Liver (tissue), 9 donors: Measurements from ENCODE around the gene SLC9A6. TPM values are rescaled to one million over a fixed set of nuclear protein-coding genes. Genes with fewer than 3 reads are reported as not detected.

Source experiments
- DNase-seq: peaks from one replicate; pipeline ENCODE4 v3.0.0-alpha.2; 2017; ENCODE audit warnings: low spot score
- H3K27ac ChIP-seq, 2 donors: one replicate each; pipeline ENCODE4 v1.7.0; 2013; ENCODE audit warnings: inconsistent platforms in 2 of 2, low read length in 2 of 2, control low read depth in 1 of 2, low read depth in 1 of 2, mild to moderate bottlenecking in 1 of 2
- H3K27me3 ChIP-seq, 4 donors: one replicate each; pipeline versions ENCODE4 v1.6.1 to v1.7.0; 2013; ENCODE audit warnings: low read length in 3 of 4, inconsistent platforms in 1 of 4, mild to moderate bottlenecking in 1 of 4, moderate library complexity in 1 of 4; ENCODE audit not compliant: control insufficient read depth in 4 of 4, insufficient read depth in 4 of 4
- H3K36me3 ChIP-seq, 4 donors: one replicate each; pipeline versions ENCODE4 v1.6.1 to v1.7.0; 2013; ENCODE audit warnings: low read length in 3 of 4, mild to moderate bottlenecking in 3 of 4, low read depth in 1 of 4, moderate library complexity in 1 of 4; ENCODE audit not compliant: control insufficient read depth in 4 of 4, insufficient read depth in 3 of 4
- H3K4me1 ChIP-seq, 4 donors: one replicate each; pipeline versions ENCODE4 v1.6.1 to v1.7.0; 2013; ENCODE audit warnings: low read length in 3 of 4, mild to moderate bottlenecking in 3 of 4, moderate library complexity in 1 of 4; ENCODE audit not compliant: control insufficient read depth in 4 of 4, insufficient read depth in 4 of 4
- H3K4me3 ChIP-seq, 3 donors: one replicate each; pipeline versions ENCODE4 v1.6.1 to v1.7.0; 2013; ENCODE audit warnings: low read length in 3 of 3, control low read depth in 1 of 3, low read depth in 1 of 3, mild to moderate bottlenecking in 1 of 3
- H3K9ac ChIP-seq, 2 donors: one replicate each; pipeline ENCODE4 v1.7.0; 2013; ENCODE audit warnings: low read length in 2 of 2, mild to moderate bottlenecking in 2 of 2, moderate library complexity in 2 of 2, control low read depth in 1 of 2, low read depth in 1 of 2
- H3K9me3 ChIP-seq, 4 donors: one replicate each; pipeline versions ENCODE4 v1.6.1 to v1.7.0; 2013; ENCODE audit warnings: low read length in 3 of 4; ENCODE audit not compliant: control insufficient read depth in 4 of 4
- CTCF ChIP-seq: fragments of 150-350 bp; IDR thresholded peaks from 2 replicates; pipeline ENCODE4 v1.5.1; 2017; ENCODE audit warnings: improper control_type of control experiment, low read depth, low read length; ENCODE audit not compliant: missing input control
- EGR1 ChIP-seq, 2 donors: IDR thresholded peaks; 2 replicates each; pipeline ENCODE4 v1.6.1; 2016 to 2018; ENCODE audit warnings: antibody characterized with exemption in 2 of 2, low read depth in 2 of 2
- FOXA1 ChIP-seq: IDR thresholded peaks from 2 replicates; pipeline ENCODE4 v1.6.1; 2016; ENCODE audit warnings: antibody characterized with exemption
- FOXA2 ChIP-seq: IDR thresholded peaks from 2 replicates; pipeline ENCODE4 v1.6.1; 2016; ENCODE audit warnings: antibody characterized with exemption
- GABPA ChIP-seq, 2 donors: IDR thresholded peaks in 1 of 2; conservative IDR thresholded peaks in 1 of 2; 2 replicates each; pipeline ENCODE4 v1.6.1; 2016; ENCODE audit warnings: antibody characterized with exemption in 2 of 2, mild to moderate bottlenecking in 1 of 2, moderate library complexity in 1 of 2
- HNF4A ChIP-seq, 2 donors: conservative IDR thresholded peaks; 2 replicates each; pipeline ENCODE4 v1.6.1; 2016; ENCODE audit warnings: antibody characterized with exemption in 2 of 2, mild to moderate bottlenecking in 2 of 2
- HNF4G ChIP-seq: IDR thresholded peaks from 2 replicates; pipeline ENCODE4 v1.6.1; 2016; ENCODE audit warnings: antibody characterized with exemption
- JUND ChIP-seq, 2 donors: IDR thresholded peaks; 2 replicates each; pipeline ENCODE4 v1.6.1; 2016; ENCODE audit warnings: antibody characterized with exemption in 2 of 2
- MAX ChIP-seq: IDR thresholded peaks from 2 replicates; pipeline ENCODE4 v1.6.1; 2016; ENCODE audit warnings: antibody characterized with exemption
- NR2F2 ChIP-seq: IDR thresholded peaks from 2 replicates; pipeline ENCODE4 v1.6.1; 2016; ENCODE audit warnings: antibody characterized with exemption
- RAD21 ChIP-seq, 2 donors: IDR thresholded peaks; 2 replicates each; pipeline ENCODE4 v1.6.1; 2016; ENCODE audit warnings: antibody characterized with exemption in 2 of 2, mild to moderate bottlenecking in 2 of 2
- REST ChIP-seq: IDR thresholded peaks from 2 replicates; pipeline ENCODE4 v1.6.1; 2016; ENCODE audit warnings: antibody characterized with exemption, mild to moderate bottlenecking
- RXRA ChIP-seq, 2 donors: IDR thresholded peaks; 2 replicates each; pipeline ENCODE4 v1.6.1; 2017 to 2018; ENCODE audit warnings: antibody characterized with exemption in 2 of 2, mild to moderate bottlenecking in 1 of 2
- SP1 ChIP-seq: IDR thresholded peaks from 2 replicates; pipeline ENCODE4 v1.6.1; 2018; ENCODE audit warnings: antibody characterized with exemption, mild to moderate bottlenecking
- TAF1 ChIP-seq: conservative IDR thresholded peaks from 2 replicates; pipeline ENCODE4 v1.6.1; 2016; ENCODE audit warnings: antibody characterized with exemption, mild to moderate bottlenecking
- YY1 ChIP-seq: IDR thresholded peaks from 2 replicates; pipeline ENCODE4 v1.6.1; 2016; ENCODE audit warnings: antibody characterized with exemption, mild to moderate bottlenecking
- WGBS: extraction: QIAGEN DNeasy Blood & Tissue Kit; methylation state at CpG from one replicate; pipeline ENCODE4 v1.1.7; 2013; 5-methylcytosine and 5-hydroxymethylcytosine counted together
- polyA plus RNA-seq, 2 donors: library from polyadenylated mRNA; stranded (reverse) in 1 of 2; unstranded in 1 of 2; fragments of 200-250 nt in 1 of 2; fragments of >200 nt in 1 of 2; fragmentation: Nextera tagmentation in 1 of 2; extraction: Ambion mirVana in 1 of 2; gene quantifications; one replicate each; pipeline versions ENCODE4 v1.2.1 to v1.2.3, GENCODE V29; 2013 to 2015
- total RNA-seq, 2 donors: library from RNA; depleted of rRNA; stranded (reverse); fragments of >200 nt; gene quantifications; one replicate each; pipeline ENCODE4 v1.2.3, GENCODE V29; 2014
- TF ChIP-seq, protein P1 (sequence below): IDR thresholded peaks from 2 replicates; pipeline ENCODE4 v1.6.1; 2016; ENCODE audit warnings: antibody characterized with exemption
- TF ChIP-seq, protein P2 (sequence below): IDR thresholded peaks from 2 replicates; pipeline ENCODE4 v1.6.1; 2016; ENCODE audit warnings: antibody characterized with exemption
- donor health status: healthy.
- donor health status: healthy.
- donor health status: healthy.
- donor health status: healthy.
- donor health status: healthy.

Gene SLC9A6
- total and polyA plus RNA-seq, 4 donors: 2.1 to 8.8 (median 5.6) TPM

DNA sequence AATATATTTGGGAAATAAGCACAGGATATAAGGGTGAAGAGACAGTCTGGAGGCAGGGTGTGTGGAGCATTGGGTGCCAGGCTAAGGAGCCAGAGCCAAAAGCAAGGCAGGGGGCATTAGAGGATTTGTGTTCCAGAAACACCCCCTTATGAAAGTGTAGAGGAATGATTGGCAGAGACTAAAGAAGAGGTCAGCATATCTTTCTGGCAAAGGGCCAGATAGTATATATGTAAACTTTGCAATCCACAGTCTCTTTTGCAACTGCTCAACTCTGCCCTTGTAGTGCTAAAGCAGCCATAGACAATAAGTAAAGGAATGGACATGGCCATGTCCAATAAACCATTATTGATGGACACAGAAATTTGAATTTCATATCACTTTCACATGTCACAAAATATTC, 3.6 kb upstream of the SLC9A6 start:
- TF ChIP-seq GABPA (IDR thresholded peaks at IDR 0.05 in 1 of 2, conservative IDR thresholded peaks at IDR 0.05 in 1 of 2) (no peak), NR2F2 (no peak), FOXA1 (no peak), MAX (no peak), TAF1 (no peak), RAD21 (IDR thresholded peaks at IDR 0.05) (no peak), YY1 (no peak), JUND (IDR thresholded peaks at IDR 0.05) (no peak), HNF4G (no peak), HNF4A (conservative IDR thresholded peaks at IDR 0.05) (no peak), CTCF (no peak), FOXA2 (no peak), EGR1 (IDR thresholded peaks at IDR 0.05; ENCODE audit: low read depth in 2 of 2) (no peak), REST (no peak), RXRA (IDR thresholded peaks at IDR 0.05) (no peak)
- TF ChIP-seq, protein P1, sequence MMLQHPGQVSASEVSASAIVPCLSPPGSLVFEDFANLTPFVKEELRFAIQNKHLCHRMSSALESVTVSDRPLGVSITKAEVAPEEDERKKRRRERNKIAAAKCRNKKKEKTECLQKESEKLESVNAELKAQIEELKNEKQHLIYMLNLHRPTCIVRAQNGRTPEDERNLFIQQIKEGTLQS: no peak
- TF ChIP-seq, protein P2, sequence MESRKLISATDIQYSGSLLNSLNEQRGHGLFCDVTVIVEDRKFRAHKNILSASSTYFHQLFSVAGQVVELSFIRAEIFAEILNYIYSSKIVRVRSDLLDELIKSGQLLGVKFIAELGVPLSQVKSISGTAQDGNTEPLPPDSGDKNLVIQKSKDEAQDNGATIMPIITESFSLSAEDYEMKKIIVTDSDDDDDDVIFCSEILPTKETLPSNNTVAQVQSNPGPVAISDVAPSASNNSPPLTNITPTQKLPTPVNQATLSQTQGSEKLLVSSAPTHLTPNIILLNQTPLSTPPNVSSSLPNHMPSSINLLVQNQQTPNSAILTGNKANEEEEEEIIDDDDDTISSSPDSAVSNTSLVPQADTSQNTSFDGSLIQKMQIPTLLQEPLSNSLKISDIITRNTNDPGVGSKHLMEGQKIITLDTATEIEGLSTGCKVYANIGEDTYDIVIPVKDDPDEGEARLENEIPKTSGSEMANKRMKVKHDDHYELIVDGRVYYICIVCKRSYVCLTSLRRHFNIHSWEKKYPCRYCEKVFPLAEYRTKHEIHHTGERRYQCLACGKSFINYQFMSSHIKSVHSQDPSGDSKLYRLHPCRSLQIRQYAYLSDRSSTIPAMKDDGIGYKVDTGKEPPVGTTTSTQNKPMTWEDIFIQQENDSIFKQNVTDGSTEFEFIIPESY: no peak
- H3K27ac ChIP-seq: no peak overlapping the region
- H3K27me3 ChIP-seq: no peaks in the 10 kb centered on the region
- H3K4me3 ChIP-seq: no peak overlapping the region
- no peaks in the 10 kb centered on the region for H3K9me3 ChIP-seq
- peaks cover 0 to 7% (median 2%) of the 10 kb centered on the region in 4 donors for H3K4me1 ChIP-seq
- DNase-seq: no peak
- no peaks in the 10 kb centered on the region for H3K36me3 ChIP-seq
- no peak overlapping the region for H3K9ac ChIP-seq

DNA sequence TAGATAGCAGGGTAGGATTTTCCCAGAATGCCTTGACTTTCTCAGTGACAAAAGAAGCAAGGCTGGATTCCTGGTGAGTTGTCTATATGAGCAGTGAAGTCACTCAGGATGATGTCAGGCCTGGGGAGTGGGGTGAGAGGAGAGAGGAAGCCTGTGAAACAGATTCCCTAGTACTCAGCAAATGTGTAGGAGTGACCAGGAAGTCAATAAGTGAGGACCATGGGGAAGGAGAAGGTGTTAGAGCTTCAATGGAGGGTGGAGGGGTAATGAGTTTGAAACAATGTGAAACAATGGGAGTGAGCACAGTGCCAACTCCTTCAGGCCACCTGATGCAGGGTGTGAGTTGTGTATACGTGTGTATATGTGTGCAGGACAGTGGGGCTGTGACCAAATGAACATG, 2.4 kb upstream of the SLC9A6 start:
- TF ChIP-seq HNF4A (conservative IDR thresholded peaks at IDR 0.05) (no peak), EGR1 (IDR thresholded peaks at IDR 0.05; ENCODE audit: low read depth in 2 of 2) (no peak), MAX (no peak), YY1 (no peak), FOXA1 (no peak), RXRA (IDR thresholded peaks at IDR 0.05) (no peak), RAD21 (IDR thresholded peaks at IDR 0.05) (no peak), SP1 (no peak), HNF4G (no peak), GABPA (IDR thresholded peaks at IDR 0.05 in 1 of 2, conservative IDR thresholded peaks at IDR 0.05 in 1 of 2) (no peak)
- TF ChIP-seq, protein P1: no peak

More for the DNA sequence above, 2.4 kb upstream of the SLC9A6 start:
- WGBS: 80% methylated on average over 1 of the region's 1 CpG
- H3K27me3 ChIP-seq: no peaks in the 10 kb centered on the region
- no peaks in the 10 kb centered on the region for H3K36me3 ChIP-seq
- H3K27ac ChIP-seq: no peak overlapping the region
- H3K9ac ChIP-seq: no peak overlapping the region
- no peaks in the 10 kb centered on the region for H3K9me3 ChIP-seq
- no peak overlapping the region for H3K4me3 ChIP-seq
- peaks cover 0 to 7% (median 2%) of the 10 kb centered on the region in 4 donors for H3K4me1 ChIP-seq
- no peak for DNase-seq
